OCI-LY3 (cell line): ENCODE data around the gene CYS1.

ENCODE experiments used
- CTCF ChIP-seq: fragments of 200-600, 300-600 bp; sonication (generic); IDR thresholded peaks from 2 replicates; pipeline ENCODE4 v1.5.1; 2014; ENCODE audit warnings: antibody characterized with exemption, low read length, low read depth
- EZH2phosphoT487 ChIP-seq: fragments of 200-600 bp; shearing (Covaris generic); IDR thresholded peaks from 2 replicates; pipeline ENCODE4 v1.6.1; 2018; ENCODE audit warnings: antibody characterized with exemption, mixed run types, low read depth

- no peak for TF ChIP-seq CTCF
- no peak for TF ChIP-seq EZH2phosphoT487
These were observed 42.5 kb upstream of the CYS1 start, which contains the start of gene RRM2 for GRCh38 chr2:10122500-10123280.
